Heart left ventricle (tissue), 16 donors: ENCODE data around the gene DAP. TPM values are rescaled to one million over a fixed set of nuclear protein-coding genes. Genes with fewer than 3 reads are reported as not detected.

Source experiments
- ATAC-seq, 4 donors: fragments of 200-7000 bp; cut with Tn5 transposase; one replicate each; pipeline ENCODE4 v1.9.1; 2020 to 2022; ENCODE audit warnings: moderate library complexity in 4 of 4, mild to moderate bottlenecking in 3 of 4, moderate number of reproducible peaks in 1 of 4
- DNase-seq, 5 donors: peaks; one replicate each; pipeline ENCODE4 v3.0.0-alpha.2; 2020
- H3K27ac ChIP-seq, 12 donors: fragments of 200-600 bp; sonication (generic) in 4 of 12; one replicate each; pipeline versions ENCODE4 v1.5.0 to v1.8.0; 2016 to 2022; ENCODE audit warnings: mild to moderate bottlenecking in 2 of 12
- H3K27me3 ChIP-seq, 9 donors: fragments of 200-600 bp; sonication (generic) in 2 of 9; one replicate each; pipeline versions ENCODE4 v1.5.1 to v1.8.0; 2016 to 2022; ENCODE audit warnings: mild to moderate bottlenecking in 3 of 9
- H3K36me3 ChIP-seq, 9 donors: fragments of 200-600 bp; sonication (generic) in 2 of 9; one replicate each; pipeline versions ENCODE4 v1.5.0 to v1.8.0; 2018 to 2022; ENCODE audit warnings: mild to moderate bottlenecking in 2 of 9
- H3K4me1 ChIP-seq, 12 donors: fragments of 200-600 bp; sonication (generic) in 4 of 12; one replicate each; pipeline versions ENCODE4 v1.5.0 to v1.8.0; 2016 to 2022; ENCODE audit warnings: mild to moderate bottlenecking in 3 of 12
- H3K4me3 ChIP-seq, 12 donors: fragments of 200-600 bp; sonication (generic) in 4 of 12; one replicate each; pipeline versions ENCODE4 v1.5.0 to v1.8.0; 2017 to 2022; ENCODE audit warnings: mild to moderate bottlenecking in 9 of 12, moderate library complexity in 4 of 12
- H3K9me3 ChIP-seq, 12 donors: fragments of 200-600 bp; sonication (generic) in 4 of 12; one replicate each; pipeline versions ENCODE4 v1.5.0 to v1.8.0; 2016 to 2022; ENCODE audit warnings: mild to moderate bottlenecking in 1 of 12
- POLR2A ChIP-seq, 2 donors: fragments of 450-650 bp; IDR thresholded peaks; one replicate each; pipeline ENCODE4 v1.6.1; 2017; ENCODE audit warnings: antibody characterized with exemption in 2 of 2, mild to moderate bottlenecking in 2 of 2, moderate library complexity in 2 of 2
- WGBS, 4 donors: extraction: QIAGEN DNeasy Blood & Tissue Kit in 2 of 4; methylation state at CpG; one replicate each; pipeline versions ENCODE4 v1.1.5 to v1.1.7; 2013 to 2018; 5-methylcytosine and 5-hydroxymethylcytosine counted together
- intact Hi-C, 10 donors: fragments of 100-400 bp; cut with DNase I; formaldehyde crosslinking; loops; one replicate each; pipeline versions ENCODE4 v1.11.1 to v1.14.2; 2022
- polyA plus RNA-seq, 2 donors: library from polyadenylated mRNA; stranded (reverse); fragments of 200-250 nt; gene quantifications; one replicate each; pipeline ENCODE4 v1.2.3, GENCODE V29; 2013
- total RNA-seq, 9 donors: library from RNA; depleted of rRNA in 2 of 9; stranded (reverse); fragments of >200 nt in 2 of 9; fragmentation: NEBNext Ultra II Directional in 3 of 9; extraction: Animal tissue kit (Norgen Biotek cat#: 25700) in 3 of 9; gene quantifications; one replicate each; pipeline versions ENCODE4 v1.1.0 to v1.2.4, GENCODE V29; 2016 to 2023
- TF ChIP-seq, protein P1 (sequence below), 12 donors: fragments of 200-600 bp; sonication (generic) in 4 of 12; IDR thresholded peaks; one replicate each; pipeline versions ENCODE4 v1.5.0 to v1.8.0; 2018 to 2022; ENCODE audit warnings: antibody characterized with exemption in 12 of 12, mild to moderate bottlenecking in 5 of 12
- donor health status: ischemic (EF 13 %, LVEDD 7.1; RV severe dilation, severe dysfunction).
- donor health status: healthy with polysubstance abuse.
- donor health status: DM: no; HTN: yes; CAD: no.
- donor health status: DM: no; HTN: no; CAD: no.
- donor health status: ischemic (EF 25% LVEDD 6.9; RV normal size, moderate dysfunction).
- donor health status: ischemic (EF 25% LVEDD 5.7; RV mildly dilated, moderate dysfunction).
- donor health status: healthy.
- donor health status: DM: yes; HTN: yes; CAD: no.
- donor health status: ischemic (EF 35%, LVEDD 5.7; RV mildly dilated, moderate dysfunction).
- donor health status: nonischemic (EF 11% LVEDD 7.7; RV severe dilation, severe dysfunction).
- donor health status: DM: yes; HTN: yes; CAD: no.
- donor health status: PGD.
- donor health status: ischemic (EF 29% LVEDD 5.4; RV normal size, mild dysfunction).
- donor health status: nonischemic (EF 23%, LVEDD 6.1; RV moderate dilation, normal function).

Gene DAP
- total and polyA plus RNA-seq, 11 donors = 13.8 to 61.6 (median 28.5) TPM

DNA sequence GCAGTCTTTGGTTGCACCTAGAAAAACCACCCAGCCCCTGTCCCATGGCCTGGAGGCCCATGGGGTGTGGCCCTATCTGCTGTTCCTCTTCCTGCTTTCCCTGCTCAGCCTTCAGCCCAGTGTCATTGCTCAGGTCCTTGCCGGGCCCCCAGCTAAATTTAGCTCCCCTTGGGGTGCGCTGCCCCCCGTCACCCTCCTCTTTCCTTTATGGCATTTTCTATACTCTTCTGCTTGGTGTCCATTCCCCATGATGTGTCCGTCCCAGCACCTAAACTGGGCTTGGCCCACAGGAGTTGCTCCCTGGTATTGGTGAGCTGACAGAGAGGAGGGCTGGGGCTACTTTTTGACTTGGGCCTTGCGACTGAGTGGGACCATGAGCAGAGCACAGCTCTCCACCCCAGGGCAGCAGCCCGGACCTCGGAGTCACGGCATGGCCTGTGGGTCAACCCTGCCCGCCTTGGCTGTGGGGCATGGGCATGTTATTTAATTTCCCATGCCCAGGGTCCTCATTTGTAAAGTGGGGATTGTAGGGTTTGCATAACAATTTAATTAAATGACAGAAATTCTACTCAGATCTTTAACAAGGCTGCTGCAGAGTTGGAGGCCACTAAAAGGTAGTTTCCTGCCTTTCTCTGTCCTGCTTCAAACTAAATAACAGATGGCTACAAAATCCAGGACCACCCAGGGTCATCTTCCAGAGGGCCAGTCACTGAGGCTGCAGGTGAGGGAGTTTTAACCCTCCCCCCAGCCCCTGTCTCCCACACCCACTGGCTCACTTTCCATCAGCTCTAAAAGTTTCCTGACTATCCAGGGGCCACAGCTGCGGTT, 98.2 kb downstream of the DAP start:
- H3K9me3 ChIP-seq = no peaks in the 10 kb centered on the region
- intact Hi-C loops = no loop called here
- no peaks in the 10 kb centered on the region for H3K27me3 ChIP-seq
- ATAC-seq (no peak), DNase-seq (no peak)
- 85 to 89% (median 88%) methylated on average over 10 of the region's 10 CpGs for WGBS, 4 donors
- no peak overlapping the region for H3K27ac ChIP-seq
- H3K4me1 ChIP-seq = peaks cover 0 to 12% (median 0%) of the 10 kb centered on the region in 12 donors
- no peak for TF ChIP-seq POLR2A (IDR thresholded peaks at IDR 0.05)
- TF ChIP-seq, protein P1, sequence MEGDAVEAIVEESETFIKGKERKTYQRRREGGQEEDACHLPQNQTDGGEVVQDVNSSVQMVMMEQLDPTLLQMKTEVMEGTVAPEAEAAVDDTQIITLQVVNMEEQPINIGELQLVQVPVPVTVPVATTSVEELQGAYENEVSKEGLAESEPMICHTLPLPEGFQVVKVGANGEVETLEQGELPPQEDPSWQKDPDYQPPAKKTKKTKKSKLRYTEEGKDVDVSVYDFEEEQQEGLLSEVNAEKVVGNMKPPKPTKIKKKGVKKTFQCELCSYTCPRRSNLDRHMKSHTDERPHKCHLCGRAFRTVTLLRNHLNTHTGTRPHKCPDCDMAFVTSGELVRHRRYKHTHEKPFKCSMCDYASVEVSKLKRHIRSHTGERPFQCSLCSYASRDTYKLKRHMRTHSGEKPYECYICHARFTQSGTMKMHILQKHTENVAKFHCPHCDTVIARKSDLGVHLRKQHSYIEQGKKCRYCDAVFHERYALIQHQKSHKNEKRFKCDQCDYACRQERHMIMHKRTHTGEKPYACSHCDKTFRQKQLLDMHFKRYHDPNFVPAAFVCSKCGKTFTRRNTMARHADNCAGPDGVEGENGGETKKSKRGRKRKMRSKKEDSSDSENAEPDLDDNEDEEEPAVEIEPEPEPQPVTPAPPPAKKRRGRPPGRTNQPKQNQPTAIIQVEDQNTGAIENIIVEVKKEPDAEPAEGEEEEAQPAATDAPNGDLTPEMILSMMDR (IDR thresholded peaks at IDR 0.05) = no peak
- H3K4me3 ChIP-seq = no peak overlapping the region
- H3K36me3 ChIP-seq = no peaks in the 10 kb centered on the region

DNA sequence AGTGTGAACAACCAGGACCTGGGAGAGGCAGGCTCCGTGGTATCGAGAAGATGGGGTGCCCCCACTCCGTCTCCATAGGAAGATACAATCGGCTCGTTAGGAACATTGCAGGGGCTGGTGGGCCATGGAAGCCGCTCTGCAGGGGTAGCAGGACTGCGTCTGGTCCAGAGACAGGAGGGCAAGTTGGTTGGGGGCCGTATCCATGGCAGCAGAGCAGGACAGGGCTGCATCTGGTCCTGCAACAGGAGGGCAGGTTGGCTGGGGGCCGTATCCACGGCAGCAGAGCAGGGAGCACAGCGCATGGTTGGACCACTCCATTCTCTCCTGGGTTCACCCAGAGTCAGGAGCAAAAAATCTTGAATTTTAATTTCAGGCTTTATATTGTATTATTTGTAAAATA, 99.0 kb downstream of the DAP start:
- Histone ChIP-seq H3K36me3 (no peaks in the 10 kb centered on the region), H3K9me3 (no peaks in the 10 kb centered on the region), H3K27me3 (no peaks in the 10 kb centered on the region), H3K27ac (no peak overlapping the region), H3K4me3 (no peak overlapping the region), H3K4me1 (peaks cover 0 to 12% (median 0%) of the 10 kb centered on the region in 12 donors)
- no peak for DNase-seq
- ATAC-seq = no peak
- intact Hi-C loops = no loop called here
- WGBS, 4 donors = 90 to 95% (median 92%) methylated on average over 11 of the region's 11 CpGs
- TF ChIP-seq, protein P1 (IDR thresholded peaks at IDR 0.05) = no peak
- TF ChIP-seq POLR2A (IDR thresholded peaks at IDR 0.05) = no peak

DNA sequence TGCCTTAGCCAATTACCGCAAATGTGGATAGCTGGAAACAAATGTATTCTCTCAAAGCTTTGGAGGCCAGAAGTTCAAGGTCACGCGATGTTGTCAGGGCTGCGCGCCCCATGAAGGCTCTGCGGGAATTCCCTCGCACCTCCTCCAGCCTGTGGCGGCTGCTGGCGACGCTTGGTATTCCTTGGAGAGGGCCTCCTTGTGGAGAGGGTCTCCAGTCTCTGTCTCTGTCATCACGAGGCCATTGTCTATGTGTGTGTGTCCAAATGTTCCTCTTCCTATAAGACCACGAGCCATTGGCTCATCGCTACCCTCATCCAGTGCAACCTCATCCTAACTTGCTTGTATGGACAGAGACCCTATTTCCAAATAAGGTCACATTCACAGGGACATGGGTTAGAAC, 99.6 kb downstream of the DAP start:
- H3K4me1 ChIP-seq = peaks cover 0 to 12% (median 0%) of the 10 kb centered on the region in 12 donors
- H3K9me3 ChIP-seq = no peaks in the 10 kb centered on the region
- no peak overlapping the region for H3K27ac ChIP-seq
- 93 to 95% (median 94%) methylated on average over 12 to 13 of the region's 13 CpGs for WGBS, 4 donors
- H3K4me3 ChIP-seq = no peak overlapping the region
- peaks cover 0 to 1% (median 0%) of the 10 kb centered on the region in 9 donors for H3K36me3 ChIP-seq
- H3K27me3 ChIP-seq = no peaks in the 10 kb centered on the region
- intact Hi-C loops = no loop called here
- no peak for DNase-seq
- no peak for ATAC-seq
- TF ChIP-seq, protein P1 (IDR thresholded peaks at IDR 0.05) = no peak
- TF ChIP-seq POLR2A (IDR thresholded peaks at IDR 0.05) = no peak

DNA sequence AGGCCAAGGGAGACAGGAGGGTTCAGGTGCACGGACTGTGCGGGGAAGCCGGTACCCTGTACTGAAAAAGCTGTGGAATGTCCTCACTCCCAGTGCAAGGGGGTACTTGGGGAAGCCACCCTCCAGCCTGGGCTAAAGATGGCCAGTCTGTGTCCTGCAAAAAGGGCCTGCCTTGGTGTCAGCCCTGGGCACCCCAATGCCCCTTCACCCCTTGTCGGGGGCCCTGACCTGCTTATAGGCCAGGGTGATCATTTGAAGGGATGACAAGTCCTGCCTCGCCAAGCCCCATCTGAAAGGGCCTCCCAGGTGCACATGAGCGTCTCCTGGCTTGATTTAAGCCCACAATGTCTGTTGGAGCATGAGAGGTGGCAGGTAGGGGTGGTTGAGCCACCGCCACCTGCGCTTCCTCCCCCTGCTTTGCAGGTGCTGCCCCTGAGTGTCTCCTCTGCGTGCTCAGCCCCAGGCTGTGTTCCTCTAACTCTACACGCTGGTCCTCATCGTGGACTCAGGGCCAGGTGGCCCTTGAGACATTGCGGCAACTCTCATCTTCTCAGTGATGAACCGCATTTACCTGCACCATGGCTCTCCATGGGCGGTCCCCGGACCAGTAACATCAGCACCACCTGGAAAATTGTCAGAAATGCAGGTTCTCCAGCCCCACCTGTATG, 100.2 kb downstream of the DAP start:
- H3K27ac ChIP-seq = no peak overlapping the region
- no peak overlapping the region for H3K4me3 ChIP-seq
- no peaks in the 10 kb centered on the region for H3K9me3 ChIP-seq
- no peak for ATAC-seq
- peak in 1 of 5 donors; percentile 41 for DNase-seq
- H3K27me3 ChIP-seq = no peaks in the 10 kb centered on the region
- H3K36me3 ChIP-seq = peaks cover 0 to 6% (median 0%) of the 10 kb centered on the region in 9 donors
- H3K4me1 ChIP-seq = peaks cover 0 to 12% (median 0%) of the 10 kb centered on the region in 12 donors
- intact Hi-C loops = no loop called here
- WGBS, 4 donors = 92 to 96% (median 94%) methylated on average over 15 of the region's 15 CpGs
- TF ChIP-seq POLR2A (IDR thresholded peaks at IDR 0.05) = no peak
- TF ChIP-seq, protein P1 (IDR thresholded peaks at IDR 0.05) = no peak
